Suprapubic skin (tissue), 3 donors: ENCODE data around the gene TMEM181.

Experiments
- POLR2A ChIP-seq, 2 donors: fragments of 450-650 bp; IDR thresholded peaks; one replicate each; pipeline ENCODE4 v1.6.1; 2017; ENCODE audit warnings: antibody characterized with exemption in 2 of 2, mild to moderate bottlenecking in 2 of 2, moderate library complexity in 2 of 2
- TF ChIP-seq, protein P1 (sequence below), 2 donors: fragments of 200-600 bp in 1 of 2; fragments of 450-650 bp in 1 of 2; sonication (generic) in 1 of 2; IDR thresholded peaks; one replicate each; pipeline ENCODE4 v1.5.1; 2016 to 2019; ENCODE audit warnings: antibody characterized with exemption in 2 of 2, mild to moderate bottlenecking in 1 of 2, moderate library complexity in 1 of 2

GRCh38 chr6:158627168-158627939, 67.5 kb downstream of the TMEM181 start:
- TF ChIP-seq, protein P1, sequence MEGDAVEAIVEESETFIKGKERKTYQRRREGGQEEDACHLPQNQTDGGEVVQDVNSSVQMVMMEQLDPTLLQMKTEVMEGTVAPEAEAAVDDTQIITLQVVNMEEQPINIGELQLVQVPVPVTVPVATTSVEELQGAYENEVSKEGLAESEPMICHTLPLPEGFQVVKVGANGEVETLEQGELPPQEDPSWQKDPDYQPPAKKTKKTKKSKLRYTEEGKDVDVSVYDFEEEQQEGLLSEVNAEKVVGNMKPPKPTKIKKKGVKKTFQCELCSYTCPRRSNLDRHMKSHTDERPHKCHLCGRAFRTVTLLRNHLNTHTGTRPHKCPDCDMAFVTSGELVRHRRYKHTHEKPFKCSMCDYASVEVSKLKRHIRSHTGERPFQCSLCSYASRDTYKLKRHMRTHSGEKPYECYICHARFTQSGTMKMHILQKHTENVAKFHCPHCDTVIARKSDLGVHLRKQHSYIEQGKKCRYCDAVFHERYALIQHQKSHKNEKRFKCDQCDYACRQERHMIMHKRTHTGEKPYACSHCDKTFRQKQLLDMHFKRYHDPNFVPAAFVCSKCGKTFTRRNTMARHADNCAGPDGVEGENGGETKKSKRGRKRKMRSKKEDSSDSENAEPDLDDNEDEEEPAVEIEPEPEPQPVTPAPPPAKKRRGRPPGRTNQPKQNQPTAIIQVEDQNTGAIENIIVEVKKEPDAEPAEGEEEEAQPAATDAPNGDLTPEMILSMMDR (IDR thresholded peaks at IDR 0.05), result no peak
- TF ChIP-seq POLR2A (IDR thresholded peaks at IDR 0.05), result no peak
